Loucy (cell line): Measurements from ENCODE around the gene SLC17A3.

Source experiments
- CTCF ChIP-seq: fragments of 200-600 bp; sonication (generic); conservative IDR thresholded peaks from 2 replicates; pipeline ENCODE4 v1.5.1; 2014; ENCODE audit warnings: mild to moderate bottlenecking, antibody characterized with exemption, low read length
- EZH2phosphoT487 ChIP-seq: fragments of 200-600 bp; IDR thresholded peaks from 2 replicates; pipeline ENCODE4 v1.6.1; 2018; ENCODE audit warnings: antibody characterized with exemption, mild to moderate bottlenecking, moderate library complexity, borderline replicate concordance

- TF ChIP-seq CTCF (no peak), EZH2phosphoT487 (no peak)
Measured at GRCh38 chr6:25916789-25917490, 42.9 kb upstream of the SLC17A3 start.
